DND-41 (cell line): ENCODE results near the gene TADA2A.

ENCODE experiments used
- EZH2 ChIP-seq: IDR thresholded peaks from 3 replicates; pipeline ENCODE4 v1.6.1; 2012; ENCODE audit warnings: borderline replicate concordance, low read depth, mild to moderate bottlenecking, moderate library complexity, low read length, inconsistent platforms; ENCODE audit not compliant: severe bottlenecking
- TF ChIP-seq, protein P1 (sequence below): IDR thresholded peaks from 2 replicates; pipeline ENCODE4 v1.5.1; 2012; ENCODE audit warnings: borderline replicate concordance, low read length, moderate library complexity, mild to moderate bottlenecking; ENCODE audit not compliant: poor library complexity, severe bottlenecking; ENCODE audit errors: extremely low read depth

DNA sequence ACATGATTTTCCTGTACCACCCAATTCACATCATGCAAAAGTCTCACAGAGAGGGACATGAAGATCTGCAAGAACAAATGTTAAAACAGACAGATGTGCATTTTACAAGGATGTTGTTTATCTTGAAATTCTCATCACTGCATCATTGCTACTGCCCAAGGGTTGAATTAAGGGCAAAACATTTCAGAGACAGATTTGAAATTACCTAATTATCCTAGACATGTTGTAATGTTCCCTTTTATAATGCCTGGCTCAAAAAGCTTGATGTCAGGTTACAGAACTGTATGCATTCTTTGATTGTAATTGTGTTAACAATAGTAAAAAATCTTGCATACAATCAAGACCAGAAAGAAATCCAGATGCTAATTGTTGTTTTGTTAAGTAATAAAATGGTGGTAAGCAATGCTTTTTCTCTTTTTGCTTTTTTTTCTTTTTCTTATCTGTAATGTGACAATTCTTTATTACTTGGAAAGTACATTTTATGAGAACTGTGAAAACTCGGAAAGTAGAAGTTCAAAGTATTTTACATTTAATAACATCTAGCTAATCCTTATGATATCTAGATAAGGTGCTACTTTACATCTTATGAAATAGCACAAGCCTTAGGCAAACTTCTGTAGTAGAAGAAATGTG lies 79.4 kb downstream of the TADA2A start:
- TF ChIP-seq, protein P1, sequence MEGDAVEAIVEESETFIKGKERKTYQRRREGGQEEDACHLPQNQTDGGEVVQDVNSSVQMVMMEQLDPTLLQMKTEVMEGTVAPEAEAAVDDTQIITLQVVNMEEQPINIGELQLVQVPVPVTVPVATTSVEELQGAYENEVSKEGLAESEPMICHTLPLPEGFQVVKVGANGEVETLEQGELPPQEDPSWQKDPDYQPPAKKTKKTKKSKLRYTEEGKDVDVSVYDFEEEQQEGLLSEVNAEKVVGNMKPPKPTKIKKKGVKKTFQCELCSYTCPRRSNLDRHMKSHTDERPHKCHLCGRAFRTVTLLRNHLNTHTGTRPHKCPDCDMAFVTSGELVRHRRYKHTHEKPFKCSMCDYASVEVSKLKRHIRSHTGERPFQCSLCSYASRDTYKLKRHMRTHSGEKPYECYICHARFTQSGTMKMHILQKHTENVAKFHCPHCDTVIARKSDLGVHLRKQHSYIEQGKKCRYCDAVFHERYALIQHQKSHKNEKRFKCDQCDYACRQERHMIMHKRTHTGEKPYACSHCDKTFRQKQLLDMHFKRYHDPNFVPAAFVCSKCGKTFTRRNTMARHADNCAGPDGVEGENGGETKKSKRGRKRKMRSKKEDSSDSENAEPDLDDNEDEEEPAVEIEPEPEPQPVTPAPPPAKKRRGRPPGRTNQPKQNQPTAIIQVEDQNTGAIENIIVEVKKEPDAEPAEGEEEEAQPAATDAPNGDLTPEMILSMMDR: no peak
- TF ChIP-seq EZH2: no peak
